DMS 273 (cell line): ENCODE measurements around the gene FRMD8.
"Not testable (repeated sequence)": the region's sequence is repeated elsewhere in the genome, so short reads cannot be mapped to it uniquely, and the experiment has no call there.

Experiments
- DNase-seq: peaks from one replicate; lab custom pipeline; 2025; ENCODE audit not compliant: unreplicated experiment; lab: John Stamatoyannopoulos, UW

FRMD8 gene

DNA sequence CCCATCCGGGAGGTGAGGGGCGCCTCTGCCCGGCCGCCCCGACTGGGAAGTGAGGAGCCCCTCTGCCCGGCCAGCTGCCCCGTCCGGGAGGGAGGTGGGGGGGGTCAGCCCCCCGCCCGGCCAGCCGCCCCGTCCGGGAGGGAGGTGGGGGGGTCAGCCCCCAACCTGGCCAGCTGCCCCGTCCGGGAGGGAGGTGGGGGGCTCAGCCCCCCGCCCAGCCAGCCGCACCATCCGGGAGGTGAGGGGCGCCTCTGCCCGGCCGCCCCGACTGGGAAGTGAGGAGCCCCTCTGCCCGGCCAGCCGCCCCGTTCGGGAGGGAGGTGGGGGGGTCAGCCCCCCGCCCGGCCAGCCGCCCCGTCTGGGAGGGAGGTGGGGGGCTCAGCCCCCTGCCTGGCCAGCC, 64.9 kb downstream of the FRMD8 start:
- not testable (repeated sequence) for DNase-seq

DNA sequence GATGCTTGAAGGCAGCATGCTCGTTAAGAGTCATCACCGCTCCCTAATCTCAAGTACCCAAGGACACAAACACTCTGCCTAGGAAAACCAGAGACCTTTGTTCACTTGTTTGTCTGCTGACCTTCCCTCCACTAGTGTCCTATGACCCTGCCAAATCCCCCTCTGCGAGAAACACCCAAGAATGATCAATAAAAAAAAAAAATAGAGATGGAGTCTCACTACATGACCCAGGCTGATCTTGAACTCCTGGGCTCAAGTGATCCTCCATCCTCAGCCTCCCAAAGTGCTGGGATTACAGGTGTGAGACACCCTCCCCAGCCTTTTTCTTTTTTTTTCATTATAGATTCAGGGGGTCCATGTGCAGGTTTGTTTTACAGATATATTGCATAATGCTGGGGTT, 65.8 kb downstream of the FRMD8 start:
- DNase-seq, result not testable (repeated sequence)

DNA sequence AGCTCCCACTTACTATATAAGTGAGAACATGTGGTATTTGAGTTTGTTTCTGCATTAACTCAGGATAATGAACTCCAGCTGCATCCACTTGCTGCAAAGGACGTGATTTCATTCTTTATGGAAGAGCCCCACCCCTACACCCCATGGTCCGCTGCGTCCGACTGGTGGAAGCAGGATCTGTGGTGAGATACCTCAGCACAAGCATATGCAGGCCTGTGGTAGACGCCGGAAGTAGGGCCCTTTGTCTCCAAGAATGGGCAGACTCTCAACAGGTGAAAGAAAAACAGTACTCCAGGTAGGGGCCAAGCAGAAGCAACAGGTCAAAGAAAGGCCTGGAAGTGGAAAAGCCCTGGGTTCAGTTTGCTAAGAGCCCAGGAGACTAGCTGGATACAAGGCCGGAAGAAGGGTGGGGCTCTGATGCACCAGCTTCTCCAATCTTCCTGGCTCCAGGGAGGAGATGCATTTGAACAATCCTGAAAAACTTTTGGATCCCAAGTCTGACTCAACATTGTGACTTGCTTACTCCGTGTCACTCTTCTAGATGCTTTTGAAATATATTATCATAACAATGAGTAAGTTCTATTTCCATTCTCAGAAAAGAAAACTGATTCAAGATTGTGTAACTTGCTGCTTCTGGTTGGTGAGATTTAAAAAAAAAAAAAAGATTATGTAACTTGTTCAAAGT, 66.5 kb downstream of the FRMD8 start:
- DNase-seq, result no peak

DNA sequence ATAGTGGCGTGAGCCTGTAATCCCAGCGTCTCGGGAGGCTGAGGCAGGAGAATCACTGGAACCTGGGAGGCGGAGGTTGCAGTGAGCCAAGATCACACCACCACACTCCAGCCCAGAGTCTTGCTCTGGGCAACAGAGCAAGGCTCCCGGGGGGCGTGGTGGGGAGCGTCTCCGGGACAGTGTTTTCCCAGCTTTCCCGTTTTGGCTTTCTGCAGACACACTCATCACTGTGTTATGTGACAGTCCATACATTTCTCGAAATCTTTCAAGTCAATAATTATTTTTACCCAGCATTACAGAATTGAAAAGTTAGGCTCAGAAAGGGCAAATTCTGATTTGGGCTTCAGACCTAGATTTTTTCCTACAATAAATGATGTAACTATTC, 67.9 kb downstream of the FRMD8 start:
- no peak for DNase-seq

DNA sequence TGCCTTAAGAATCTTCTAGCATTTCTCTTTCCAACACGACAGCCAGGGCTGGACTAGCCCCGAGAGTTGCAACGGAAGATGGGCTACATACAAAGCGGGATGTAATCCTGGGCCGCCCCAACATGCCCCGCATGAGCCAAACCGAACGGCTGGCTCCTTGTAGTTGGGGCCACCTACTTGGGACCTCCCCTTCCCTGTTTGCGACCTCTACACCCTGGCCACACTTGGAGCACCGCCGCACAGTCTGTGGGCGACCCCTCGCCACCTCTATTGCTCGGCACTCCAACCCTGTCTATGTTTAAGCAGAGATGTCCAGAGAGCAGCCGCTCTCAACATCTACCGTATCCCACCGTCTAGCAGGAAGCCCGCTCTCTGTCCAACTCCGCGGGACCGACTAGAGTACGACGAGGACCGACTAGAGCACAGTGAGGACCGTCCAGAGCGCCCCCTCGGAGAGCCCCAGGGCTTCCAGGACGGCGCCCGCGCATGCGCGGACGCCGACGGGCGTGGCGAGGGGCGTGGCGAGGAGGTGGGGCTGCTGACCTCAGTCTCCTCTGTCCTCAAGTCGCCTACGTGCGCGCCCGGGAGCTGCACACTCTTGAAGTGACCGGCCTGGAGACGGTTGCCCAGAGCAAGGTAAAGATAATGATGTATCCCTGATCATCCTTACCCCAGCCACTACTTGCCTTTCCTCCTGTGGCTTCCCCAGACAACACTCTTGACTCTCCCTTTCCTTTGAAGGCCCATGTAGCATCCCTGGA, 68.4 kb downstream of the FRMD8 start:
- DNase-seq, result peak; percentile 86

DNA sequence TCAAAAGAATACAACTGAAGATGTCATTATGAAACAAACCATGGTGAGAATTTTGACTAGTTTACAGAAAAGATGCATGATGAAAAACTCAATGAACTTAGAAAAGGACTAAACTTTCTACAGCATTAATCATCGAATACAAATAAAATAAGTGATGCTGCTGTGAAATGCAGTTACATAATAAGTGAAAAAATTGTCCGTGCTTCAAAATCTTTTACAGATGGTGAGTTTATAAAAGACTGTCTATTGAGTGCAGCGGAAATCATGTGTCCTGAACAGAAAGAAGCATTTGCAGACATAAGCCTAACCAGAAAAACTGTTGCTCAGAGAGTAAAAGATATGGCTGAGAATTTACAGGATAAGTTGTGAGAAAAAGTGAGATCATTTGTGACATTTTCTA, 70.0 kb downstream of the FRMD8 start:
- no peak for DNase-seq

DNA sequence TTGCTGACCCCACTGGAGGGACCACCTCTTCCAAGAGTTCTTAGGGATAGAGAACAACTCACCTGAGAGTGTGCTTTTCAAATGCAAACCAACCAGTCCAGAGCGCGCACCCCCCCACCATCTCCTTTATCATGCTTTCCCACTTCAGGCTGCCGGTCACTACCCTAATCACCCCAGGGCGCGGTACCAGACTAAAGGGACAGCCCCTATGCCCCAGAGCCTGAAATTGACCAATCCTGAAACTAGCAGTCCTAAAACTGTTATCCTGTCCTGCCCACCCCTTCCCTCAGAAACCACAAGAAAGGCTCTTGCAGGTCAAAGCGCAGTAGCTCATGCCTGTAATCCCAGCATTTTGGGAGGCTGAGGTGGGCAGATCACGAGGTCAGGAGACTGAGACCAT, 73.1 kb downstream of the FRMD8 start:
- DNase-seq, result no peak
